GM18909 (cell line): ENCODE results near the gene CABP1.
A peak's percentile ranks its signal among the peaks of the same experiment; 100 is the strongest.
"Not testable (repeated sequence)": the region's sequence is repeated elsewhere in the genome, so short reads cannot be mapped to it uniquely, and the experiment has no call there.

Experiments used
- ATAC-seq: cut with Tn5 transposase; IDR thresholded peaks from one replicate; pipeline ENCODE4 v1.9.1; 2021; ENCODE audit warnings: mild to moderate bottlenecking; ENCODE audit not compliant: unreplicated experiment, poor library complexity

Gene CABP1

GRCh38 chr12:120639771-120640721, at the start of gene CABP1:
Gene CABP1 (plus strand): TSS chr12:120640626. CDS start chr12:120640686, 60 bp downstream.
- ATAC-seq = peak; percentile 67

GRCh38 chr12:120590741-120591407, 49.6 kb upstream of the CABP1 start:
- no peak for ATAC-seq

GRCh38 chr12:120592121-120593049, 48.0 kb upstream of the CABP1 start:
- ATAC-seq = no peak

- ATAC-seq = no peak
These were observed 43.5 kb upstream of the CABP1 start for GRCh38 chr12:120596901-120597300.

GRCh38 chr12:120597861-120598260, 42.6 kb upstream of the CABP1 start:
- no peak for ATAC-seq

- no peak for ATAC-seq
These were observed 41.6 kb upstream of the CABP1 start for GRCh38 chr12:120598674-120599463.

- no peak for ATAC-seq
These were observed 40.5 kb upstream of the CABP1 start for GRCh38 chr12:120599672-120600552.

GRCh38 chr12:120602416-120602815, 38.0 kb upstream of the CABP1 start:
- not testable (repeated sequence) for ATAC-seq

- no peak for ATAC-seq
These were observed 29.9 kb upstream of the CABP1 start for GRCh38 chr12:120610560-120610959.

- not testable (repeated sequence) for ATAC-seq
These were observed 28.9 kb upstream of the CABP1 start for GRCh38 chr12:120611534-120611933.

GRCh38 chr12:120614848-120615247, 25.6 kb upstream of the CABP1 start:
- no peak for ATAC-seq

- ATAC-seq = not testable (repeated sequence)
These were observed 23.2 kb upstream of the CABP1 start for GRCh38 chr12:120617193-120617592.

- not testable (repeated sequence) for ATAC-seq
These were observed 22.7 kb upstream of the CABP1 start for GRCh38 chr12:120617767-120618166.

GRCh38 chr12:120618954-120619615, 21.3 kb upstream of the CABP1 start:
- ATAC-seq = no peak

GRCh38 chr12:120620624-120621023, 19.8 kb upstream of the CABP1 start:
- no peak for ATAC-seq

- no peak for ATAC-seq
These were observed 14.6 kb upstream of the CABP1 start for GRCh38 chr12:120625557-120626419.

GRCh38 chr12:120628919-120629318, 11.5 kb upstream of the CABP1 start:
- no peak for ATAC-seq
